Endothelial cell of umbilical vein (primary cell): ENCODE results near the gene ZNF398. TPM values are rescaled to one million over a fixed set of nuclear protein-coding genes. Genes with fewer than 3 reads are reported as not detected.
A peak's percentile ranks its signal among the peaks of the same experiment; 100 is the strongest.

ENCODE experiments used
- BruUV-seq: library from RNA; stranded (reverse); fragments of 400-500 nt; replicated peaks from 2 replicates; lab custom pipeline; 2021; lab: Mats Ljungman, UMichigan
- CTCF ChIA-PET: fragments of 300-600, 350-600 bp; sonication (Branson Sonifier 250); formaldehyde crosslinking; loops from one replicate; lab custom pipeline; 2021; ENCODE audit warnings: antibody characterized with exemption, inconsistent platforms; lab: Charles Lee
- POLR2A ChIA-PET: fragments of 300-600, 350-600 bp; sonication (Branson Sonifier 250); formaldehyde crosslinking; loops from one replicate; lab custom pipeline; 2021; ENCODE audit warnings: antibody characterized with exemption, inconsistent platforms; lab: Charles Lee
- DNase-seq: peaks from one replicate; pipeline ENCODE4 v3.0.0-alpha.2; 2011; ENCODE audit warnings: low read depth, low spot score
- FAIRE-seq: peaks from 2 replicates; lab custom pipeline; 2011; peaks lifted over from hg19 to GRCh38; lab: Jason Lieb, UNC
- H2AFZ ChIP-seq: 2 replicates; pipeline ENCODE4 v1.6.0; 2012; ENCODE audit warnings: low read depth, low read length, control low read depth, inconsistent platforms
- H3K27ac ChIP-seq: 2 replicates; pipeline ENCODE4 v1.5.1; 2011; ENCODE audit warnings: low read depth, mild to moderate bottlenecking, control low read depth, low read length, moderate library complexity; ENCODE audit not compliant: insufficient read depth
- H3K27me3 ChIP-seq, 2 experiments: 2 replicates each; pipeline versions ENCODE4 v1.6.0 to v1.6.1; 2011; ENCODE audit warnings: low read length in 2 of 2, mixed read lengths in 1 of 2; ENCODE audit not compliant: control insufficient read depth in 2 of 2, insufficient read depth in 2 of 2
- H3K36me3 ChIP-seq, 2 experiments: 2 replicates in 1 of 2; 3 replicates in 1 of 2; pipeline ENCODE4 v1.5.1; 2011; ENCODE audit warnings: low read length in 2 of 2, mild to moderate bottlenecking in 1 of 2, moderate library complexity in 1 of 2; ENCODE audit not compliant: control insufficient read depth in 2 of 2, insufficient read depth in 2 of 2; ENCODE audit errors: extremely low read depth in 1 of 2
- H3K4me1 ChIP-seq: 3 replicates; pipeline ENCODE4 v1.5.1; 2011; ENCODE audit warnings: mild to moderate bottlenecking, low read length; ENCODE audit not compliant: control insufficient read depth, insufficient read depth; ENCODE audit errors: extremely low read depth
- H3K4me2 ChIP-seq: 2 replicates; pipeline ENCODE4 v1.6.1; 2011; ENCODE audit warnings: low read length, control low read depth, mixed read lengths; ENCODE audit not compliant: insufficient read depth
- H3K4me3 ChIP-seq, 3 experiments: fragments of 200-600 bp in 1 of 3; sonication (generic), shearing (Covaris generic) in 1 of 3; replicated peaks in 1 of 3; 2 replicates each; pipeline ENCODE4 v1.5.1; 2011 to 2016; ENCODE audit warnings: control low read depth in 3 of 3, low read length in 3 of 3, mild to moderate bottlenecking in 2 of 3, inconsistent platforms in 1 of 3, low read depth in 1 of 3, moderate library complexity in 1 of 3; ENCODE audit not compliant: insufficient read depth in 1 of 3
- H3K79me2 ChIP-seq: 2 replicates; pipeline ENCODE4 v1.6.0; 2012; ENCODE audit warnings: low read length, inconsistent platforms; ENCODE audit not compliant: control insufficient read depth, insufficient read depth
- H3K9ac ChIP-seq: replicated peaks from 2 replicates; pipeline ENCODE3; 2011; ENCODE audit warnings: low read length, control low read depth; ENCODE audit not compliant: insufficient read depth; ENCODE audit errors: extremely low read depth
- H3K9me1 ChIP-seq: replicated peaks from 3 replicates; pipeline ENCODE4 v1.6.0; 2011; ENCODE audit warnings: mild to moderate bottlenecking, low read length; ENCODE audit not compliant: control insufficient read depth, insufficient read depth; ENCODE audit errors: extremely low read depth
- H3K9me3 ChIP-seq: replicated peaks from 2 replicates; pipeline ENCODE4 v1.5.1; 2012; ENCODE audit warnings: low read length, inconsistent platforms; ENCODE audit not compliant: control insufficient read depth, insufficient read depth
- H4K20me1 ChIP-seq: replicated peaks from 2 replicates; pipeline ENCODE3; 2011; ENCODE audit warnings: mild to moderate bottlenecking, low read length; ENCODE audit not compliant: control insufficient read depth, insufficient read depth; ENCODE audit errors: extremely low read depth
- CTCF ChIP-seq, 2 donors: IDR thresholded peaks; 1 replicate in 1 of 2; 2 replicates in 1 of 2; pipeline ENCODE4 v1.5.1; 2011; ENCODE audit warnings: low read length in 2 of 2, mild to moderate bottlenecking in 2 of 2, moderate library complexity in 2 of 2, control low read depth in 1 of 2, inconsistent platforms in 1 of 2, low read depth in 1 of 2; ENCODE audit not compliant: insufficient read depth in 1 of 2; ENCODE audit errors: extremely low read depth in 1 of 2
- EZH2 ChIP-seq: IDR thresholded peaks from 2 replicates; pipeline ENCODE4 v1.6.1; 2012; ENCODE audit warnings: borderline replicate concordance, low read depth, mild to moderate bottlenecking, moderate library complexity, low read length, inconsistent platforms; ENCODE audit not compliant: severe bottlenecking
- FOS ChIP-seq: IDR thresholded peaks from 2 replicates; pipeline ENCODE4 v1.6.1; 2011; ENCODE audit warnings: mild to moderate bottlenecking, low read length, moderate library complexity, borderline replicate concordance; ENCODE audit not compliant: insufficient read depth
- GATA2 ChIP-seq: IDR thresholded peaks from 2 replicates; pipeline ENCODE4 v1.7.0; 2011; ENCODE audit warnings: low read depth, mild to moderate bottlenecking, moderate library complexity, mixed read lengths, low read length; ENCODE audit not compliant: insufficient read length, insufficient read depth
- JUN ChIP-seq: IDR thresholded peaks from 2 replicates; pipeline ENCODE4 v1.6.1; 2011; ENCODE audit warnings: borderline replicate concordance, low read depth; ENCODE audit not compliant: insufficient read length, insufficient read depth
- MAX ChIP-seq: IDR thresholded peaks from 2 replicates; pipeline ENCODE4 v1.6.1; 2011; ENCODE audit not compliant: insufficient read depth, insufficient read length
- MYC ChIP-seq: IDR thresholded peaks from one replicate; pipeline ENCODE4 v1.6.1; 2011; ENCODE audit warnings: mild to moderate bottlenecking, low read depth, low read length
- POLR2A ChIP-seq: IDR thresholded peaks from 2 replicates; pipeline ENCODE4 v1.6.1; 2012; ENCODE audit warnings: low read depth, mild to moderate bottlenecking, control low read depth, low read length
- POLR2AphosphoS5 ChIP-seq: IDR thresholded peaks from 2 replicates; pipeline ENCODE4 v1.6.1; 2012; ENCODE audit warnings: low read depth, mild to moderate bottlenecking, control low read depth, low read length, moderate library complexity; ENCODE audit not compliant: insufficient read depth
- dilution Hi-C: fragments of 300-500 bp; cut with MboI; formaldehyde crosslinking; loops from one replicate; pipeline ENCODE4 v1.15.0; 2019; ENCODE audit warnings: low sequenced_read_pairs; ENCODE audit not compliant: extremely low pct_ligation_motif_present
- intact Hi-C: fragments of 100-400 bp; cut with micrococcal nuclease; formaldehyde crosslinking; loops from one replicate; pipeline ENCODE4 v1.10.0; 2022
- polyA plus RNA-seq, 4 experiments: library from polyadenylated mRNA; depleted of rRNA in 3 of 4; stranded (reverse) in 3 of 4; unstranded in 1 of 4; fragments of >200 nt; gene quantifications; 2 replicates each; pipeline versions ENCODE4 v1.2.1 to v1.2.3, GENCODE V29; 2011 to 2012; ENCODE audit warnings: missing spikeins in 1 of 4
- total RNA-seq: library from RNA; stranded (reverse); gene quantifications from 2 replicates; pipeline ENCODE4 v1.2.3, GENCODE V29; 2021

ZNF398 gene
- total and polyA plus RNA-seq, 2 donors (not counting 3 experiments of a cell fraction or from before 2014, with no cell fraction given), result 7.5 to 10.6 TPM

GRCh38 chr7:149218469-149219420 is 71.5 kb downstream of the ZNF398 start:
- H3K27ac ChIP-seq, result no peak overlapping the region

GRCh38 chr7:149220534-149220933 is 73.3 kb downstream of the ZNF398 start:
- Histone ChIP-seq H3K4me1 (no peaks in the 10 kb centered on the region), H3K27me3 (no peaks in the 10 kb centered on the region), H3K9ac (no peak overlapping the region), H3K4me3 (no peak overlapping the region), H2AFZ (no peak overlapping the region), H3K27ac (no peak overlapping the region), H3K9me1 (no peaks in the 10 kb centered on the region), H3K79me2 (no peaks in the 10 kb centered on the region), H3K9me3 (no peaks in the 10 kb centered on the region), H3K36me3 (peaks cover 6 to 26% of the 10 kb centered on the region in 2 experiments), H3K4me2 (no peak overlapping the region), H4K20me1 (no peaks in the 10 kb centered on the region)
- dilution Hi-C loops (no loop called here), intact Hi-C loops (no loop called here)
- DNase-seq (no peak), FAIRE-seq (no peak)
- no peak for TF ChIP-seq EZH2
- TF ChIP-seq MAX, result no peak
- TF ChIP-seq POLR2AphosphoS5, result no peak
- no peak for TF ChIP-seq CTCF (IDR thresholded peaks at IDR 0.05; ENCODE audit: extremely low read depth in 1 of 2, insufficient read depth in 1 of 2, low read depth in 1 of 2, low read length in 2 of 2)
- TF ChIP-seq FOS, result no peak
- TF ChIP-seq JUN, result no peak
- no peak for TF ChIP-seq POLR2A
- TF ChIP-seq MYC, result no peak
- no peak for TF ChIP-seq GATA2
- POLR2A ChIA-PET, result no interaction called here
- CTCF ChIA-PET, result no interaction called here
- no TSS peak for BruUV-seq

More at GRCh38 chr7:149218469-149219420, 71.5 kb downstream of the ZNF398 start:
- dilution Hi-C loops, result no loop called here
- Histone ChIP-seq H3K9me1 (no peaks in the 10 kb centered on the region), H3K9me3 (no peaks in the 10 kb centered on the region), H3K79me2 (no peaks in the 10 kb centered on the region), H3K4me1 (no peaks in the 10 kb centered on the region), H2AFZ (no peak overlapping the region), H3K4me2 (no peak overlapping the region), H3K9ac (no peak overlapping the region), H4K20me1 (no peaks in the 10 kb centered on the region), H3K27me3 (no peaks in the 10 kb centered on the region), H3K4me3 (no peak overlapping the region), H3K36me3 (peaks cover 16 to 33% of the 10 kb centered on the region in 2 experiments)
- intact Hi-C loops, result no loop called here
- peak; percentile 49 for FAIRE-seq
- ChIA-PET POLR2A (no interaction called here), CTCF (interaction anchor here (0.7 to 1.6 kb wide), 5 partner anchors 11 to 72 kb away, joined by 3 to 7 read pairs (median 3); partner anchors contain the start of genes ZNF282, ZNF398 and ZNF783)
- no peak for DNase-seq
- no peak for TF ChIP-seq GATA2
- TF ChIP-seq FOS, result no peak
- no TSS peak for BruUV-seq
